H9 (cell line): ENCODE data around the gene DPP10. TPM values are rescaled to one million over a fixed set of nuclear protein-coding genes. Genes with fewer than 3 reads are reported as not detected.
A peak's percentile ranks its signal among the peaks of the same experiment; 100 is the strongest.

ENCODE experiments used
- DNase-seq: peaks from one replicate; pipeline ENCODE4 v3.0.0-alpha.2; 2017
- H2AFZ ChIP-seq: one replicate; pipeline ENCODE4 v1.6.1; 2013; ENCODE audit warnings: mild to moderate bottlenecking, low read length, control low read depth, moderate library complexity
- H2AK5ac ChIP-seq: 2 replicates; pipeline ENCODE4 v1.6.1; 2013; ENCODE audit warnings: low read length, control low read depth, mixed read lengths; ENCODE audit not compliant: insufficient read length
- H2BK120ac ChIP-seq: one replicate; pipeline ENCODE4 v1.6.1; 2013; ENCODE audit warnings: low read depth, mild to moderate bottlenecking, low read length, control low read depth, inconsistent platforms; ENCODE audit not compliant: poor library complexity, severe bottlenecking
- H2BK12ac ChIP-seq: 2 replicates; pipeline ENCODE4 v1.6.1; 2013; ENCODE audit warnings: low read length, control low read depth, mixed read lengths, low read depth; ENCODE audit not compliant: insufficient read length
- H2BK15ac ChIP-seq: 2 replicates; pipeline ENCODE4 v1.6.1; 2013; ENCODE audit warnings: low read depth, low read length, control low read depth
- H2BK20ac ChIP-seq: one replicate; pipeline ENCODE4 v1.6.1; 2013; ENCODE audit warnings: low read depth, mild to moderate bottlenecking, low read length, control low read depth, inconsistent platforms; ENCODE audit not compliant: poor library complexity, severe bottlenecking
- H2BK5ac ChIP-seq: 2 replicates; pipeline ENCODE4 v1.6.1; 2013; ENCODE audit warnings: low read length, control low read depth, mixed read lengths; ENCODE audit not compliant: insufficient read length
- H3K14ac ChIP-seq: 2 replicates; pipeline ENCODE4 v1.6.1; 2013; ENCODE audit warnings: low read length, control low read depth; ENCODE audit not compliant: insufficient read depth
- H3K18ac ChIP-seq: 2 replicates; pipeline ENCODE4 v1.6.1; 2013; ENCODE audit warnings: low read depth, mild to moderate bottlenecking, mixed read lengths, low read length, control low read depth; ENCODE audit not compliant: insufficient read length
- H3K23ac ChIP-seq: 2 replicates; pipeline ENCODE4 v1.6.1; 2013; ENCODE audit warnings: low read length, control low read depth, mixed read lengths, low read depth; ENCODE audit not compliant: insufficient read length
- H3K23me2 ChIP-seq: 2 replicates; pipeline ENCODE4 v1.6.1; 2013; ENCODE audit warnings: low read depth, mild to moderate bottlenecking, mixed read lengths, low read length, control low read depth; ENCODE audit not compliant: insufficient read length, poor library complexity, severe bottlenecking
- H3K27ac ChIP-seq: 2 replicates; pipeline ENCODE4 v1.5.1; 2013; ENCODE audit warnings: low read length, control low read depth, mixed read lengths, low read depth; ENCODE audit not compliant: insufficient read length
- H3K27me3 ChIP-seq: 2 replicates; pipeline ENCODE4 v1.6.1; 2013; ENCODE audit warnings: low read length, control low read depth, inconsistent platforms; ENCODE audit not compliant: insufficient read depth
- H3K4ac ChIP-seq: 2 replicates; pipeline ENCODE4 v1.6.1; 2013; ENCODE audit warnings: low read depth, mild to moderate bottlenecking, control low read depth, inconsistent platforms, low read length, moderate library complexity
- H3K4me1 ChIP-seq: 2 replicates; pipeline ENCODE4 v1.6.1; 2013; ENCODE audit warnings: low read length, control low read depth, inconsistent platforms; ENCODE audit not compliant: insufficient read depth
- H3K4me2 ChIP-seq: 2 replicates; pipeline ENCODE4 v1.6.1; 2013; ENCODE audit warnings: low read length, control low read depth, mixed read lengths; ENCODE audit not compliant: insufficient read length, insufficient read depth
- H3K56ac ChIP-seq: 2 replicates; pipeline ENCODE4 v1.6.1; 2013; ENCODE audit warnings: low read depth, mild to moderate bottlenecking, mixed read lengths, low read length, control low read depth; ENCODE audit not compliant: insufficient read length
- H3K79me1 ChIP-seq: 2 replicates; pipeline ENCODE4 v1.6.1; 2013; ENCODE audit warnings: low read depth, mild to moderate bottlenecking, moderate library complexity, low read length, control low read depth, inconsistent platforms; ENCODE audit not compliant: insufficient read depth, poor library complexity, severe bottlenecking
- H3K79me2 ChIP-seq: 2 replicates; pipeline ENCODE4 v1.6.1; 2013; ENCODE audit warnings: low read length, control low read depth, inconsistent platforms; ENCODE audit not compliant: insufficient read depth
- H3K9ac ChIP-seq: 2 replicates; pipeline ENCODE4 v1.6.1; 2013; ENCODE audit warnings: low read length, control low read depth, mixed read lengths; ENCODE audit not compliant: insufficient read length; ENCODE audit errors: extremely low read depth
- H3K9me3 ChIP-seq: one replicate; pipeline ENCODE4 v1.6.1; 2013; ENCODE audit warnings: low read depth, low read length, inconsistent platforms; ENCODE audit not compliant: control insufficient read depth
- H3T11ph ChIP-seq: one replicate; pipeline ENCODE4 v1.6.1; 2013; ENCODE audit warnings: mild to moderate bottlenecking, low read length, control low read depth, inconsistent platforms
- H4K20me1 ChIP-seq: one replicate; pipeline ENCODE4 v1.6.1; 2013; ENCODE audit not compliant: control insufficient read depth, insufficient read length, insufficient read depth
- H4K5ac ChIP-seq: 2 replicates; pipeline ENCODE4 v1.6.1; 2013; ENCODE audit warnings: low read depth, mild to moderate bottlenecking, mixed read lengths, low read length, control low read depth; ENCODE audit not compliant: insufficient read length
- H4K8ac ChIP-seq: replicated peaks from 2 replicates; pipeline ENCODE4 v1.6.1; 2013; ENCODE audit warnings: low read length, control low read depth, mixed read lengths, low read depth; ENCODE audit not compliant: insufficient read length
- H4K91ac ChIP-seq: 2 replicates; pipeline ENCODE4 v1.6.1; 2013; ENCODE audit warnings: low read depth, mild to moderate bottlenecking, moderate library complexity, mixed read lengths, low read length, control low read depth; ENCODE audit not compliant: insufficient read length
- H3K27ac Mint-ChIP-seq, 3 experiments: 2 replicates in 2 of 3; 3 replicates in 1 of 3; pipeline ENCODE4 v1.8.0; 2020 to 2021; ENCODE audit warnings: mixed read lengths in 3 of 3, mild to moderate bottlenecking in 1 of 3, moderate library complexity in 1 of 3
- H3K27me3 Mint-ChIP-seq: 2 replicates; pipeline ENCODE4 v1.8.0; 2021; ENCODE audit warnings: low read depth, mild to moderate bottlenecking, moderate library complexity, mixed read lengths
- H3K36me3 Mint-ChIP-seq, 3 experiments: 2 replicates in 2 of 3; 3 replicates in 1 of 3; pipeline ENCODE4 v1.8.0; 2020 to 2021; ENCODE audit warnings: low read depth in 3 of 3, mixed read lengths in 3 of 3; ENCODE audit not compliant: insufficient read depth in 1 of 3
- H3K4me1 Mint-ChIP-seq, 2 experiments: 2 replicates each; pipeline ENCODE4 v1.8.0; 2020; ENCODE audit warnings: mixed read lengths in 2 of 2
- H3K4me3 Mint-ChIP-seq, 2 experiments: 2 replicates in 1 of 2; 3 replicates in 1 of 2; pipeline ENCODE4 v1.8.0; 2020 to 2021; ENCODE audit warnings: mild to moderate bottlenecking in 2 of 2, mixed read lengths in 2 of 2, moderate library complexity in 1 of 2
- H3K9me3 Mint-ChIP-seq, 2 experiments: 2 replicates in 1 of 2; 3 replicates in 1 of 2; pipeline ENCODE4 v1.8.0; 2020; ENCODE audit warnings: mild to moderate bottlenecking in 2 of 2, mixed read lengths in 2 of 2, moderate library complexity in 1 of 2
- CTCF ChIP-seq: fragments of 200-600 bp; sonication (generic); conservative IDR thresholded peaks from 3 replicates; pipeline ENCODE4 v1.8.0; 2021; ENCODE audit warnings: antibody characterized with exemption, mild to moderate bottlenecking
- WGBS: extraction: QIAGEN DNeasy Blood & Tissue Kit; methylation state at CpG from one replicate; pipeline ENCODE4 v1.1.7; 2013; ENCODE audit warnings: missing lambda C conversion rate, low lambda C conversion rate, mixed read lengths; ENCODE audit not compliant: insufficient read length; ENCODE audit errors: extremely low coverage; 5-methylcytosine and 5-hydroxymethylcytosine counted together
- total RNA-seq: library from RNA; stranded (reverse); gene quantifications from 2 replicates; pipeline ENCODE4 v1.2.1, GENCODE V29; 2021

DPP10 gene
- total RNA-seq, 1 experiment from 2014 or later = 11.3 TPM

- Histone ChIP-seq H4K91ac (no peak overlapping the region), H3K4me1 (peaks cover 2% of the 10 kb centered on the region), H3K27me3 (no peaks in the 10 kb centered on the region), H3K79me2 (no peaks in the 10 kb centered on the region), H4K20me1 (no peaks in the 10 kb centered on the region), H2BK15ac (no peak overlapping the region), H2BK20ac (peak overlapping the region; percentile 83), H3K9me3 (no peaks in the 10 kb centered on the region), H3K79me1 (no peaks in the 10 kb centered on the region), H2BK12ac (no peak overlapping the region), H3K23ac (no peak overlapping the region), H2BK120ac (no peak overlapping the region), H4K8ac (no peak overlapping the region), H3K14ac (no peak overlapping the region), H2BK5ac (no peak overlapping the region), H3K56ac (no peak overlapping the region), H2AK5ac (no peak overlapping the region), H3K27ac (no peak overlapping the region), H3K4ac (no peak overlapping the region), H4K5ac (no peak overlapping the region), H3K4me2 (no peak overlapping the region), H3T11ph (no peak overlapping the region), H3K23me2 (no peaks in the 10 kb centered on the region), H3K9ac (no peak overlapping the region), H2AFZ (no peak overlapping the region), H3K18ac (no peak overlapping the region)
- Mint-ChIP-seq H3K27ac (peak overlapping the region in 1 of 3 experiments; percentile 49; a peak in 1 of 7 replicates), H3K36me3 (peaks cover 2 to 7% (median 3%) of the 10 kb centered on the region in 3 experiments; a peak in 4 of 7 replicates), H3K4me1 (peaks cover 30 to 38% of the 10 kb centered on the region in 2 experiments), H3K9me3 (no peaks in the 10 kb centered on the region; a peak in 1 of 5 replicates), H3K4me3 (no peak overlapping the region), H3K27me3 (no peaks in the 10 kb centered on the region)
- DNase-seq = no peak
- WGBS = no CpG with 5 or more reads among the region's 3 CpGs
- no peak for TF ChIP-seq CTCF
These were observed 687.1 kb downstream of the DPP10 start for GRCh38 chr2:115129536-115129935.
